IMR-90 (cell line): ENCODE results near the gene IGSF8. TPM values are rescaled to one million over a fixed set of nuclear protein-coding genes. Genes with fewer than 3 reads are reported as not detected.

Experiments
- ATAC-seq: fragments of 200-7000 bp; cut with Tn5 transposase; 2 replicates; pipeline ENCODE4 v1.9.1; 2020; ENCODE audit warnings: low read depth, mild to moderate bottlenecking, moderate library complexity
- BruUV-seq: library from RNA; stranded (reverse); fragments of 400-500 nt; replicated peaks from 2 replicates; lab custom pipeline; 2021; lab: Mats Ljungman, UMichigan
- CTCF ChIA-PET: fragments of 300-600 bp; formaldehyde crosslinking; extraction: SDS; loops from one replicate; lab custom pipeline; 2021; ENCODE audit warnings: antibody characterized with exemption; lab: Yijun Ruan, JAX
- POLR2A ChIA-PET: fragments of 300-600 bp; sonication (Branson Sonifier 250); formaldehyde crosslinking; loops from one replicate; lab custom pipeline; 2022; ENCODE audit warnings: antibody characterized with exemption; ENCODE audit not compliant: unreplicated experiment; lab: Charles Lee
- DNase-seq: peaks from one replicate; pipeline ENCODE4 v3.0.0; 2013
- H2AFZ ChIP-seq: replicated peaks from 2 replicates; pipeline ENCODE3; 2013; ENCODE audit warnings: low read length, mild to moderate bottlenecking; ENCODE audit not compliant: poor library complexity
- H2AK5ac ChIP-seq: 2 replicates; pipeline ENCODE4 v1.6.1; 2013; ENCODE audit warnings: low read depth, low read length, inconsistent platforms
- H2AK9ac ChIP-seq: replicated peaks from 2 replicates; pipeline ENCODE3; 2013; ENCODE audit warnings: mild to moderate bottlenecking, low read depth, low read length, moderate library complexity; ENCODE audit not compliant: poor library complexity
- H2BK120ac ChIP-seq: 2 replicates; pipeline ENCODE4 v1.6.1; 2013; ENCODE audit warnings: low read depth, low read length, inconsistent platforms
- H2BK15ac ChIP-seq: 3 replicates; pipeline ENCODE4 v1.6.1; 2013; ENCODE audit warnings: low read depth, low read length, inconsistent platforms
- H2BK20ac ChIP-seq: 2 replicates; pipeline ENCODE4 v1.6.1; 2013; ENCODE audit warnings: low read depth, mild to moderate bottlenecking, inconsistent platforms, low read length, moderate library complexity
- H2BK5ac ChIP-seq: 2 replicates; pipeline ENCODE4 v1.6.1; 2013; ENCODE audit warnings: mild to moderate bottlenecking, low read depth, low read length, inconsistent platforms; ENCODE audit not compliant: poor library complexity, severe bottlenecking
- H3K14ac ChIP-seq: replicated peaks from 2 replicates; pipeline ENCODE4 v1.6.1; 2013; ENCODE audit warnings: low read depth, low read length, inconsistent platforms
- H3K18ac ChIP-seq: 2 replicates; pipeline ENCODE4 v1.6.1; 2013; ENCODE audit warnings: low read depth, low read length, control low read depth
- H3K23ac ChIP-seq: 2 replicates; pipeline ENCODE4 v1.6.1; 2013; ENCODE audit warnings: low read depth, low read length, inconsistent platforms
- H3K27ac ChIP-seq: 2 replicates; pipeline ENCODE4 v1.5.1; 2013; ENCODE audit warnings: mild to moderate bottlenecking, control low read depth, low read length; ENCODE audit not compliant: insufficient read depth
- H3K27me3 ChIP-seq: 2 replicates; pipeline ENCODE4 v1.6.1; 2013; ENCODE audit warnings: low read length; ENCODE audit not compliant: control insufficient read depth, insufficient read depth
- H3K36me3 ChIP-seq: 2 replicates; pipeline ENCODE4 v1.6.1; 2013; ENCODE audit warnings: low read length, mixed read lengths; ENCODE audit not compliant: control insufficient read depth, insufficient read depth
- H3K4ac ChIP-seq: 2 replicates; pipeline ENCODE4 v1.6.1; 2013; ENCODE audit warnings: low read depth, low read length, inconsistent platforms
- H3K4me1 ChIP-seq: 2 replicates; pipeline ENCODE4 v1.6.1; 2013; ENCODE audit warnings: low read length, mixed read lengths; ENCODE audit not compliant: control insufficient read depth, insufficient read depth
- H3K4me2 ChIP-seq: 2 replicates; pipeline ENCODE4 v1.6.1; 2013; ENCODE audit warnings: low read depth, mild to moderate bottlenecking, control low read depth, low read length, moderate library complexity
- H3K4me3 ChIP-seq: 2 replicates; pipeline ENCODE4 v1.5.1; 2013; ENCODE audit warnings: low read depth, mild to moderate bottlenecking, control low read depth, low read length, moderate library complexity; ENCODE audit not compliant: insufficient read depth
- H3K56ac ChIP-seq: 2 replicates; pipeline ENCODE4 v1.6.1; 2013; ENCODE audit warnings: low read length, inconsistent platforms; ENCODE audit not compliant: insufficient read depth; ENCODE audit errors: extremely low read depth
- H3K79me1 ChIP-seq, 2 experiments: 2 replicates each; pipeline ENCODE4 v1.6.1; 2013; ENCODE audit warnings: low read length in 2 of 2, inconsistent platforms in 1 of 2, low read depth in 1 of 2
- H3K9ac ChIP-seq: 2 replicates; pipeline ENCODE4 v1.6.1; 2013; ENCODE audit warnings: low read depth, low read length, control low read depth
- H3K9me1 ChIP-seq: 2 replicates; pipeline ENCODE4 v1.6.1; 2013; ENCODE audit warnings: low read length, inconsistent platforms; ENCODE audit not compliant: insufficient read depth
- H3K9me3 ChIP-seq: 2 replicates; pipeline ENCODE4 v1.6.1; 2013; ENCODE audit warnings: low read length; ENCODE audit not compliant: control insufficient read depth, insufficient read depth
- H4K20me1 ChIP-seq: 2 replicates; pipeline ENCODE4 v1.6.1; 2013; ENCODE audit warnings: low read length, inconsistent platforms; ENCODE audit not compliant: insufficient read depth
- H4K5ac ChIP-seq: 2 replicates; pipeline ENCODE4 v1.6.1; 2013; ENCODE audit warnings: mild to moderate bottlenecking, low read depth, low read length, control low read depth
- H4K8ac ChIP-seq, 2 experiments: 2 replicates each; pipeline ENCODE4 v1.6.1; 2013; ENCODE audit warnings: low read depth in 2 of 2, low read length in 2 of 2, control low read depth in 1 of 2, inconsistent platforms in 1 of 2
- H4K91ac ChIP-seq: 2 replicates; pipeline ENCODE4 v1.6.1; 2013; ENCODE audit warnings: low read depth, low read length, inconsistent platforms; ENCODE audit not compliant: insufficient read depth
- CEBPB ChIP-seq: IDR thresholded peaks from 2 replicates; pipeline ENCODE4 v1.6.1; 2012; ENCODE audit warnings: low read depth, low read length, improper control_type of control experiment
- CHD1 ChIP-seq: IDR thresholded peaks from 2 replicates; pipeline ENCODE4 v1.6.1; 2012; ENCODE audit warnings: low read depth, low read length, improper control_type of control experiment
- ELK1 ChIP-seq: fragments of 150-350 bp; IDR thresholded peaks from 2 replicates; pipeline ENCODE4 v1.6.1; 2016; ENCODE audit warnings: low read depth, mild to moderate bottlenecking, low read length, moderate library complexity, borderline replicate concordance
- FOS ChIP-seq: fragments of 150-350 bp; IDR thresholded peaks from 2 replicates; pipeline ENCODE4 v1.6.1; 2016; ENCODE audit warnings: low read depth, low read length
- MAFK ChIP-seq: IDR thresholded peaks from 2 replicates; pipeline ENCODE4 v1.6.1; 2012; ENCODE audit warnings: low read depth, low read length, improper control_type of control experiment
- MAZ ChIP-seq: IDR thresholded peaks from 2 replicates; pipeline ENCODE4 v1.6.1; 2012; ENCODE audit warnings: low read depth, mild to moderate bottlenecking, low read length, improper control_type of control experiment, moderate library complexity, borderline replicate concordance
- MXI1 ChIP-seq: IDR thresholded peaks from 2 replicates; pipeline ENCODE4 v1.6.1; 2012; ENCODE audit warnings: low read depth, mild to moderate bottlenecking, low read length, moderate library complexity, borderline replicate concordance
- NFE2L2 ChIP-seq: fragments of 150-350 bp; IDR thresholded peaks from 2 replicates; pipeline ENCODE4 v1.6.1; 2016; ENCODE audit warnings: low read depth, mild to moderate bottlenecking, low read length
- POLR2A ChIP-seq: IDR thresholded peaks from 2 replicates; pipeline ENCODE4 v1.6.1; 2012; ENCODE audit warnings: mild to moderate bottlenecking, low read depth, low read length
- RAD21 ChIP-seq: IDR thresholded peaks from 2 replicates; pipeline ENCODE4 v1.6.1; 2012; ENCODE audit warnings: low read length, improper control_type of control experiment
- RCOR1 ChIP-seq: IDR thresholded peaks from 2 replicates; pipeline ENCODE4 v1.6.1; 2012; ENCODE audit warnings: mild to moderate bottlenecking, low read length, improper control_type of control experiment; ENCODE audit not compliant: insufficient replicate concordance
- RFX5 ChIP-seq: IDR thresholded peaks from 2 replicates; pipeline ENCODE4 v1.8.0; 2012; ENCODE audit warnings: low read depth, mild to moderate bottlenecking, low read length, moderate library complexity
- USF2 ChIP-seq: fragments of 150-350 bp; IDR thresholded peaks from 2 replicates; pipeline ENCODE4 v1.6.1; 2017; ENCODE audit warnings: mild to moderate bottlenecking, antibody characterized with exemption, low read length, low read depth
- WGBS, 2 experiments: methylation state at CpG; one replicate each; pipeline versions ENCODE4 v1.1.5 to v1.1.7; 2013; ENCODE audit warnings: missing lambda C conversion rate in 2 of 2; ENCODE audit not compliant: insufficient read length in 1 of 2; ENCODE audit errors: extremely low coverage in 2 of 2; 5-methylcytosine and 5-hydroxymethylcytosine counted together
- dilution Hi-C: fragments of 300-500 bp; cut with HindIII; formaldehyde crosslinking; loops from one replicate; pipeline ENCODE4 v1.14.3; 2018; ENCODE audit warnings: low sequenced_read_pairs; ENCODE audit not compliant: unreplicated experiment
- in situ Hi-C: fragments of 300-500 bp; cut with MboI; formaldehyde crosslinking; loops from 3 replicates; pipeline ENCODE4 v1.14.3; 2019; ENCODE audit warnings: low sequenced_read_pairs, inconsistent platforms, mixed read lengths
- intact Hi-C: fragments of 100-400 bp; cut with micrococcal nuclease; formaldehyde crosslinking; loops from 2 replicates; pipeline ENCODE4 v1.10.0; 2022
- polyA plus RNA-seq, 3 experiments: library from polyadenylated mRNA; depleted of rRNA; stranded (reverse); fragments of >200 nt; gene quantifications; 2 replicates each; pipeline ENCODE4 v1.2.3, GENCODE V29; 2012; ENCODE audit warnings: low replicate concordance in 1 of 3
- total RNA-seq: library from RNA; depleted of rRNA; stranded (reverse); fragments of >200 nt; gene quantifications from 2 replicates; pipeline ENCODE4 v1.2.3, GENCODE V29; 2012

IGSF8 gene
- total and polyA plus RNA-seq, 2 of the 4 experiments (the other 2 are of a cell fraction), result 8.8 to 25.2 TPM

- H3K9ac ChIP-seq, result no peak overlapping the region
- H3K4me3 ChIP-seq, result no peak overlapping the region
- no peak overlapping the region for H2BK120ac ChIP-seq
- WGBS, 2 experiments, result 100% methylated on average over 2 of the region's 3 CpGs; no CpG with 5 or more reads in 1 of the 2 experiments
- H3K4ac ChIP-seq, result no peak overlapping the region
- H2BK20ac ChIP-seq, result no peak overlapping the region
- POLR2A ChIA-PET, result no interaction called here
- H3K27ac ChIP-seq, result no peak overlapping the region
- H3K9me1 ChIP-seq, result no peaks in the 10 kb centered on the region
- CTCF ChIA-PET, result no interaction called here
- no peak overlapping the region for H2AK9ac ChIP-seq
- H3K36me3 ChIP-seq, result peaks cover 8% of the 10 kb centered on the region
- dilution Hi-C loops (no loop called here), intact Hi-C loops (no loop called here), in situ Hi-C loops (loop anchor here (10.0 kb wide), 1 partner anchor 265 kb away; no protein-coding TSS in a partner anchor)
- no peak overlapping the region for H4K91ac ChIP-seq
- H3K9me3 ChIP-seq, result no peaks in the 10 kb centered on the region
- H3K4me2 ChIP-seq, result no peak overlapping the region
- H3K14ac ChIP-seq, result no peak overlapping the region
- DNase-seq (no peak), ATAC-seq (no peak)
- no TSS peak for BruUV-seq
- no peak overlapping the region for H2AFZ ChIP-seq
- no peak overlapping the region for H3K23ac ChIP-seq
- H3K79me1 ChIP-seq, result no peaks in the 10 kb centered on the region
- H3K18ac ChIP-seq, result no peak overlapping the region
- H4K20me1 ChIP-seq, result no peaks in the 10 kb centered on the region
- no peak overlapping the region for H3K56ac ChIP-seq
- H4K5ac ChIP-seq, result no peak overlapping the region
- H3K4me1 ChIP-seq, result no peaks in the 10 kb centered on the region
- TF ChIP-seq MAZ (no peak), MAFK (no peak), CHD1 (no peak), RAD21 (no peak), NFE2L2 (no peak), USF2 (no peak), FOS (no peak), RFX5 (no peak), ELK1 (no peak), RCOR1 (no peak), MXI1 (no peak), CEBPB (no peak), POLR2A (no peak)
- no peak overlapping the region for H2BK15ac ChIP-seq
- H2AK5ac ChIP-seq, result no peak overlapping the region
- H4K8ac ChIP-seq, result no peak overlapping the region
- no peak overlapping the region for H2BK5ac ChIP-seq
- peaks cover 3% of the 10 kb centered on the region; the same call in 1 of the 2 replicates for H3K27me3 ChIP-seq
Observed at GRCh38 chr1:160089883-160090282, 8.5 kb downstream of the IGSF8 start.
